ENCODE measurements around the gene SEPTIN5. TPM values are rescaled to one million over a fixed set of nuclear protein-coding genes. Genes with fewer than 3 reads are reported as not detected.
A peak's percentile ranks its signal among the peaks of the same experiment; 100 is the strongest.

SEPTIN5 gene
- total RNA-seq, 1 donor from 2014 or later: 11.5 TPM

GRCh38 chr22:19679522-19680101 is 34.7 kb upstream of the SEPTIN5 start:
- DNase-seq: peak; percentile 82
- intact Hi-C loops (cut with DNase I): no loop called here

GRCh38 chr22:19680287-19680881 is 33.9 kb upstream of the SEPTIN5 start:
- H3K9me3 ChIP-seq: no peaks in the 10 kb centered on the region
- intact Hi-C loops (cut with DNase I): no loop called here
- no peaks in the 10 kb centered on the region for H3K4me1 ChIP-seq
- H3K4me3 ChIP-seq: no peak overlapping the region
- peaks cover 10% of the 10 kb centered on the region for H3K27me3 ChIP-seq
- H3K36me3 ChIP-seq: no peaks in the 10 kb centered on the region
- H3K27ac ChIP-seq: no peak overlapping the region
- TF ChIP-seq CTCF (IDR thresholded peaks at IDR 0.05): no peak
- no peak for DNase-seq
- no peak for ATAC-seq

More at GRCh38 chr22:19679522-19680101, 34.7 kb upstream of the SEPTIN5 start:
- Histone ChIP-seq H3K27me3 (peaks cover 10% of the 10 kb centered on the region), H3K9me3 (no peaks in the 10 kb centered on the region), H3K36me3 (no peaks in the 10 kb centered on the region), H3K27ac (no peak overlapping the region), H3K4me1 (no peaks in the 10 kb centered on the region), H3K4me3 (no peak overlapping the region)
- peak; percentile 89 for TF ChIP-seq CTCF (IDR thresholded peaks at IDR 0.05)
- ATAC-seq: peak; percentile 93

- Histone ChIP-seq H3K36me3 (no peaks in the 10 kb centered on the region), H3K4me3 (no peak overlapping the region), H3K9me3 (no peaks in the 10 kb centered on the region), H3K4me1 (no peaks in the 10 kb centered on the region), H3K27ac (no peak overlapping the region), H3K27me3 (peaks cover 10% of the 10 kb centered on the region)
- intact Hi-C loops (cut with DNase I): no loop called here
- no peak for TF ChIP-seq CTCF (IDR thresholded peaks at IDR 0.05)
- DNase-seq: no peak
- ATAC-seq: no peak
Observed at GRCh38 chr22:19680911-19681862, 33.1 kb upstream of the SEPTIN5 start.

- ATAC-seq (no peak), DNase-seq (no peak)
- no peaks in the 10 kb centered on the region for H3K9me3 ChIP-seq
- no peak for TF ChIP-seq CTCF (IDR thresholded peaks at IDR 0.05)
- intact Hi-C loops (cut with DNase I): no loop called here
- no peak overlapping the region for H3K27ac ChIP-seq
- H3K27me3 ChIP-seq: peaks cover 10% of the 10 kb centered on the region
- H3K4me3 ChIP-seq: no peak overlapping the region
- no peaks in the 10 kb centered on the region for H3K36me3 ChIP-seq
- H3K4me1 ChIP-seq: no peaks in the 10 kb centered on the region
Observed at GRCh38 chr22:19681863-19682245, 32.4 kb upstream of the SEPTIN5 start.

GRCh38 chr22:19686946-19687345 is 27.4 kb upstream of the SEPTIN5 start:
- H3K4me3 ChIP-seq: no peak overlapping the region
- no peaks in the 10 kb centered on the region for H3K4me1 ChIP-seq

More at GRCh38 chr22:19686946-19687345, 27.4 kb upstream of the SEPTIN5 start:
- DNase-seq: no peak
- no peaks in the 10 kb centered on the region for H3K9me3 ChIP-seq
- no peaks in the 10 kb centered on the region for H3K36me3 ChIP-seq
- H3K27ac ChIP-seq: no peak overlapping the region
- intact Hi-C loops (cut with DNase I): no loop called here
- peaks cover 14% of the 10 kb centered on the region for H3K27me3 ChIP-seq
- ATAC-seq: no peak
- TF ChIP-seq CTCF (IDR thresholded peaks at IDR 0.05): no peak
